D721Med (cell line): ENCODE measurements around the gene TBC1D20.
"Not testable (repeated sequence)": the region's sequence is repeated elsewhere in the genome, so short reads cannot be mapped to it uniquely, and the experiment has no call there.

ENCODE experiments used
- DNase-seq: peaks from one replicate; pipeline ENCODE4 v3.0.0; 2011; ENCODE audit warnings: low spot score; ENCODE audit not compliant: insufficient read length
- FAIRE-seq: peaks from 2 replicates; lab custom pipeline; 2011; peaks lifted over from hg19 to GRCh38; lab: Jason Lieb, UNC
- TF ChIP-seq, protein P1 (sequence below): IDR thresholded peaks from 2 replicates; pipeline ENCODE4 v1.5.1; 2012; ENCODE audit warnings: mild to moderate bottlenecking, control low read depth; ENCODE audit not compliant: insufficient read depth; ENCODE audit errors: missing control alignments

TBC1D20 gene

DNA sequence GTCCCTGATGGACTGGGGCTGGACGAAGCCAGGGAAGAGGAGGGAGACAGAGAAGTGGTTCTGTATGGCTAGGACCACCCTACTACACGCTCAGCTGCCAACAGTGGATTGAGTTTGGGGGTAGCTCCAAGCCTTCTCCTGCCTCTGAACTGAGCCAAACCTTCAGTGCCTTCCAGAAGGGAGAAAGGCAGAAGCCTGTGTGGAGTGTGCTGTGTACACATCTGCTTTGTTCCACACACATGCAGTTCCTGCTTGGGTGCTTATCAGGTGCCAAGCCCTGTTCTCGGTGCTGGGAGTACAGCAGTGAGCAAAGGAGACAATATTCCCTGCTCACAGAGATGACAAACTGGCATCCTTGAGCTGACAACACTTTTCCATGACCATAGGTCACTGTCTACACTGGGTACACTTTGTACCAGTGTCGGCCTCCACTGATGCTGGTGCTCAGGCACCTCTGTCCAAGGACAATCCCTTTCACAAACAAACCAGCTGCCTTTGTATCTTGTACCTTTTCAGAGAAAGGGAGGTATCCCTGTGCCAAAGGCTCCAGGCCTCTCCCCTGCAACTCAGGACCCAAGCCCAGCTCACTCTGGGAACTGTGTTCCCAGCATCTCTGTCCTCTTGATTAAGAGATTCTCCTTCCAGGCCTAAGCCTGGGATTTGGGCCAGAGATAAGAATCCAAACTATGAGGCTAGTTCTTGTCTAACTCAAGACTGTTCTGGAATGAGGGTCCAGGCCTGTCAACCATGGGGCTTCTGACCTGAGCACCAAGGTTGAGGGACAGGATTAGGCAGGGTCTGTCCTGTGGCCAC, 65.5 kb downstream of the TBC1D20 start:
- FAIRE-seq (no peak), DNase-seq (no peak)
- TF ChIP-seq, protein P1, sequence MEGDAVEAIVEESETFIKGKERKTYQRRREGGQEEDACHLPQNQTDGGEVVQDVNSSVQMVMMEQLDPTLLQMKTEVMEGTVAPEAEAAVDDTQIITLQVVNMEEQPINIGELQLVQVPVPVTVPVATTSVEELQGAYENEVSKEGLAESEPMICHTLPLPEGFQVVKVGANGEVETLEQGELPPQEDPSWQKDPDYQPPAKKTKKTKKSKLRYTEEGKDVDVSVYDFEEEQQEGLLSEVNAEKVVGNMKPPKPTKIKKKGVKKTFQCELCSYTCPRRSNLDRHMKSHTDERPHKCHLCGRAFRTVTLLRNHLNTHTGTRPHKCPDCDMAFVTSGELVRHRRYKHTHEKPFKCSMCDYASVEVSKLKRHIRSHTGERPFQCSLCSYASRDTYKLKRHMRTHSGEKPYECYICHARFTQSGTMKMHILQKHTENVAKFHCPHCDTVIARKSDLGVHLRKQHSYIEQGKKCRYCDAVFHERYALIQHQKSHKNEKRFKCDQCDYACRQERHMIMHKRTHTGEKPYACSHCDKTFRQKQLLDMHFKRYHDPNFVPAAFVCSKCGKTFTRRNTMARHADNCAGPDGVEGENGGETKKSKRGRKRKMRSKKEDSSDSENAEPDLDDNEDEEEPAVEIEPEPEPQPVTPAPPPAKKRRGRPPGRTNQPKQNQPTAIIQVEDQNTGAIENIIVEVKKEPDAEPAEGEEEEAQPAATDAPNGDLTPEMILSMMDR, result no peak

DNA sequence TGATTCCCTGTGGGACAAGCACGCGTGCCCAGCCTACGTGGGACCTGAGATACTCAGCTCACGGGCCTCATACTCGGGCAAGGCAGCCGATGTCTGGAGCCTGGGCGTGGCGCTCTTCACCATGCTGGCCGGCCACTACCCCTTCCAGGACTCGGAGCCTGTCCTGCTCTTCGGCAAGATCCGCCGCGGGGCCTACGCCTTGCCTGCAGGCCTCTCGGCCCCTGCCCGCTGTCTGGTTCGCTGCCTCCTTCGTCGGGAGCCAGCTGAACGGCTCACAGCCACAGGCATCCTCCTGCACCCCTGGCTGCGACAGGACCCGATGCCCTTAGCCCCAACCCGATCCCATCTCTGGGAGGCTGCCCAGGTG, 66.1 kb downstream of the TBC1D20 start:
- DNase-seq (no peak), FAIRE-seq (no peak)
- TF ChIP-seq, protein P1, result no peak

DNA sequence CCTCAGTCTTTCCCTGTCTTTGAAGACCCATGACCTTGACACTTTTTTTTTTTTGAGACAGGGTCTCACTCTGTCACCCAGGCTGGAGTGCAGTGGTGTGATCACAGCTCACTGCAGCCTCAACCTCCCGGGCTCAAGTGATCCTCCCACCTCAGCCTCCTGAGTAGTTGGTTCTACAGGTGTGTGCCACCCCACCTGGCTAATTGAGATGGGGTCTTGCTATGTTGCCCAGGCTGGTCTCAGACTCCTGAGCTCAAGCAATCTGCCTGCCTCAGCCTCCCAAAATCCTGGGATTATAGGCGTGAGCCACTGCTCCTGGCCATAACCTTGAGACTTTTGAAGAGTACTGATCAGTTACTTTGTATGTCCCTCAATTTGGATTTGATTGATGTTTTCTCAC, 69.0 kb downstream of the TBC1D20 start:
- FAIRE-seq, DNase-seq: not testable (repeated sequence)

DNA sequence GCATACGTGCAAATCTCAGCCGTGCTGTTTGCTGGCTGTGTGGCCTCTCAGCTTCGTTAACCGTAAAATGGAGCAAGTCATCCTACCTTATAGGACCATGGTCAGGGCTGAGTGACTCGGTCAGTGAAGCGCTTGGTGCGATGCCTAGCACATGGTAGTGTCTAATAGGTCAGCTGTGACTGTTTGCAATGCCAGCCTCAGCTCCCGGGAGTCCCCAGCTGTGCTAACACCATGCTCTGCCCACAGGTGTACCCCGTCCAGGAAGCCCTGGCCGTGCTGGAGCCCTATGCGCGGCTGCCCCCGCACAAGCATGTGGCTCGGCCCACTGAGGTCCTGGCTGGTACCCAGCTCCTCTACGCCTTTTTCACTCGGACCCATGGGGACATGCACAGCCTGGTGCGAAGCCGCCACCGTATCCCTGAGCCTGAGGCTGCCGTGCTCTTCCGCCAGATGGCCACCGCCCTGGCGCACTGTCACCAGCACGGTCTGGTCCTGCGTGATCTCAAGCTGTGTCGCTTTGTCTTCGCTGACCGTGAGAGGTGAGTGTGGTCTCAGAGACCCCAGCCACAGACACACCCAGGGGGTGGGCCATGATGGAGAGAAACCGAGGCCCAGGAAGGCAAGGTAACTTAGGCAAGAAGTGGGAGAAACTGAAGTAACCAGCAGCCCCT, 71.2 kb downstream of the TBC1D20 start:
- TF ChIP-seq, protein P1, result no peak
- FAIRE-seq (no peak), DNase-seq (no peak)

DNA sequence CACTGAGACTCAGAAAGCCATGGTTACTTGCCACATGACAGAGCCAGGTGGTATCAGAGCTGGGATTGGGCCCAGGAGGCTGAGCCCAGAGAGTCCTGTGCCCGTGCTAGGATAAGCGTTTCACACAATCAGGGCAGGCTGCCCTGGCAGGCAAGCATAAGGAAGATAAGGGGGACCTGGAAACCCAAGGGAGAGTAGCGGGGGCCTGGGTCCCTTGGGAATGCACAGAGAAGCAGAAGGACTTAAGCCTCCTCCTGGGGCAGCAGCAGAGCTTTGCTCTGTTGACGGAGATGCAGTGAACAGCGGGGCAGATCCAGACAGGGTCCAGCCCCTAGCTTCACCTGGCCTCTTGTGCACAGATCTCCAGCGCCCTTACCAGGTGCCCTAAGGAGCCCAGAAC, 73.1 kb downstream of the TBC1D20 start:
- DNase-seq, result no peak
- no peak for FAIRE-seq
- TF ChIP-seq, protein P1, result no peak

DNA sequence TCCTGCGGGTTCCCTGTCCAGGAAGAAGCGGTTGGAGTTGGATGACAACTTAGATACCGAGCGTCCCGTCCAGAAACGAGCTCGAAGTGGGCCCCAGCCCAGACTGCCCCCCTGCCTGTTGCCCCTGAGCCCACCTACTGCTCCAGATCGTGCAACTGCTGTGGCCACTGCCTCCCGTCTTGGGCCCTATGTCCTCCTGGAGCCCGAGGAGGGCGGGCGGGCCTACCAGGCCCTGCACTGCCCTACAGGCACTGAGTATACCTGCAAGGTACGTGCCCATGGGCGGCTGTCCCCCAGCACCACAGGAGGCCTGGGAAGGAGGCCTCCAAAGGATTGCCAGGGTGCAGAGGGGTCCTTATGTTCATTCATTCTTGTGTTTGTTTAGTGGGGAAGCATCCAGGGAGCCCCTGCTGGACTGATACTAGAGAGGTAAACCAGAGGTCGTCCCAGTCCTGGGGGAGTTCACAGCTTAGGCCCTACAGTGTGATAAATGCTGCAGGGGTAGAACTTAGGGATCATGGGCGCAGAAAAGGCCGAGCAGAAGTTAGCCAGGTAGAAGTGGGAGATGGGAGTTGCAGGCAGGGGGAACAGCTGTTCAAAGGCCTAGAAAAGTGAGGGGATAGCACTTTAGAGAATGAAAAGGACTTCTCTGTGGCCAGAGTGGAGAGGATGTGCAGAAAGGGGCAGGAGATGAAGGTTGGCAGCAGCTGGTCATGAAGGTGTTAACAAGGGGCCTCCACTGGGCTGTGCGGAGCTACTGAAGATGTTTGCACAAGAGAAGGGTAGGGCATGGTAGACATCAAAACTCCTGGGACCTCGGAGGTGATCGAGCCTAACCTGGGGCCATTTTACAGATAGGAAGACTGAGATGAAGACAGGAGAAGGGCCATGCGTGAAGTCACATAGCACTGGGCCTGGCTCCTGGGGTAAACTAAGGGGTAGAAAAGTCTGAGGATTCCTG, 74.0 kb downstream of the TBC1D20 start:
- FAIRE-seq, result no peak
- TF ChIP-seq, protein P1, result no peak

DNA sequence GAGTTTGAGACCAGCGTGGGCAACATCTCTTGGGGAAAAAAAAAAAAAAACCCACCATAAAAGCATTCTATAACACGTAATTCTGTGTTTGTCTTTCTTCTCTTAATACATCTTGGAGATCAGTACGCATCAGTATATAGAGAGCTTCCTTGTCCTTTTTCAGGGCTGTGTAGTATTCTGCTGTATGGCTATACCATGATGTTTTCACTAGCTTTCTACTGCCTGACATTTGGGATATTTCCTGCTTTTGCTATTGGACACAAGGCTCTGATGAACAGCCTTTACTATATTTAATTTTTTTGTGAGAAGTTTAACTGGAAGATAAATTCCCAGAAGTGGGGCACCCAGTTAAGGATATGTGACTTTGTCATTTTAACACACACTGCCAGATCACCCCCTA, 74.8 kb downstream of the TBC1D20 start:
- DNase-seq, result no peak
- TF ChIP-seq, protein P1, result no peak
- no peak for FAIRE-seq

More for the DNA sequence above, 74.0 kb downstream of the TBC1D20 start:
- no peak for DNase-seq

DNA sequence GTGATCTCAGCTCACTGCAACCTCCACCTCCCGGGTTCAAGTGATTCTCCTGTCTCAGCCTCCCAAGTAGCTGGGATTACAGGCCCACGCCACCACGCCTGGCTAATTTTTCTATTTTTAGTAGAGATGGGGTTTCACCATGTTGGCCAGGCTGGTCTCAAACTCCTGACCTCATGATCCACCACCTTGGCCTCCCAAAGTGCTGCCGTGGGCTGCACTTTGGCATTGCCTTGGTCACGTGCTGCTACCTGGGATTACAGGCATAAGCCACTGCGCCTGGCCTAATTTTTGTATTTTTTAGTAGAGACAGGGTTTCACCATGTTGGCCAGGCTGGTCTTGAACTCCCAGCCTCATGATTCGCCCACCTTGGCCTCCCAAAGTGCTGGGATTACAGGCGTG, 75.7 kb downstream of the TBC1D20 start:
- not testable (repeated sequence) for FAIRE-seq, DNase-seq
